Femur (tissue), 1 donor: ENCODE measurements around the gene NR4A1.

ENCODE experiments used
- DNase-seq: peaks from one replicate; pipeline ENCODE4 v3.0.0-alpha.2; 2017

NR4A1 gene

DNA sequence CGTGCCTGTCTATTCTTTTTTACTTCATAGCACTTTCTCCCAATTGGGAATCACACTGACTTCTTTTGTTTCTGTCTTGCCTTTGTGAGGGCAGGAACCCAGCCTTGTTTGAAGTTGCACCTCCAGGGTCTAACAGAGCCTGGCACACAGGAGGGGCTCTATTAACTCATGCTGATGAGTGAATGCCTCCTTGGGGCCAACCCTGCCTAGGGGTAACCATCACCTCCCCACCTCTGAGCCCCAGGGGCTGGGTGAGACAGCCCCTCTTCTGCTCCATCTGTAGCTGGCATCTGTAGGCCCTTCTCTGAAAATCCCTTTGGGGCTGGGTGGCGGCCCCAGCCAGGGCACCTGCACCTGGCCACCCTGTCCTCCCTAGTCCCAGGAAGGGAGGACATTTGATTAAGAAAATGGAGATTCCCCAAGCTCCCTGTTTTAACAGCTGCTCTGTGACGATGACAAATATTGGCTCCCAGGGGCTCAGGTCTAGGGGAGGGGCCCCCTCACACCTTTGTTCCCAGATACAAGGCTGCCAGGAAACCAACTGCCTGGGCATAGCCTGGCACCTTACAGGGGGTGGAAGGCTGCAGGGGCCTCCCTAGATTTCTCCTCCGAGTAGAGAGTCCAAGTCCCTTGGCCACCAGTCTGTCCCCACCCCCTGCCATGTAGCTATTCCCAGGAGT is 32.7 kb upstream of the NR4A1 start:
- no peak for DNase-seq

DNA sequence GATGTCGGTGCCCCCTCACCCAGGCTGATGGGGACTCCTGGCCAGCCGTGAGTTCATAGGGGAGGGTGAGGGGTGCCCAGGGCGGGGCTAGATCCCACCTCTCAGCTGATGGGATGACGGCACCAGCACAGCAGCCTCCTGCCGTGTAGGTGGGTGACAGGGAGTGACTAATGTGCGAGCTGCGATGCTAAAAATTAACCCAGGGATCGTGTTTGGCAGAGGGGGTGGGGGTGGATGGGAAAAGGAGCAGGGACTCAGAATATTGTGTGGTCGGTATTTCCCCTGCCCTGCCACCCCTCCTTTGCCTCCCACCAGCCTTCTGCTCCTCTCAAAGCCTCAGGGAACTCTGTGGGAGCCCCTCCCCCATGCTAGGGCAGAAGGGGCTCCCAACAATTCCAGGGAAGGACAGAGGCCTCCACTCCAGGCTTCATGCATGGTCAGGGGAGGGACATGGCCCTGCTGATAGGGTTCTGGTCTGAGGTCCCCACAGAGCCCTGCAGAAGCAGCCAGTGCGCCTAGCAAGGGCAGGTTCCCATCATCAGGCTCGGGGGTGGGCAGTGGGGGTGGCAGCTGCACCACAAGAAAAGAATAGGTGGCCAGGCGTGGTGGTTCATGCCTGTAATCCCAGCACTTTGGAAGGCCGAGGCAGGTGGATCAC is 32.0 kb upstream of the NR4A1 start:
- DNase-seq: no peak

DNA sequence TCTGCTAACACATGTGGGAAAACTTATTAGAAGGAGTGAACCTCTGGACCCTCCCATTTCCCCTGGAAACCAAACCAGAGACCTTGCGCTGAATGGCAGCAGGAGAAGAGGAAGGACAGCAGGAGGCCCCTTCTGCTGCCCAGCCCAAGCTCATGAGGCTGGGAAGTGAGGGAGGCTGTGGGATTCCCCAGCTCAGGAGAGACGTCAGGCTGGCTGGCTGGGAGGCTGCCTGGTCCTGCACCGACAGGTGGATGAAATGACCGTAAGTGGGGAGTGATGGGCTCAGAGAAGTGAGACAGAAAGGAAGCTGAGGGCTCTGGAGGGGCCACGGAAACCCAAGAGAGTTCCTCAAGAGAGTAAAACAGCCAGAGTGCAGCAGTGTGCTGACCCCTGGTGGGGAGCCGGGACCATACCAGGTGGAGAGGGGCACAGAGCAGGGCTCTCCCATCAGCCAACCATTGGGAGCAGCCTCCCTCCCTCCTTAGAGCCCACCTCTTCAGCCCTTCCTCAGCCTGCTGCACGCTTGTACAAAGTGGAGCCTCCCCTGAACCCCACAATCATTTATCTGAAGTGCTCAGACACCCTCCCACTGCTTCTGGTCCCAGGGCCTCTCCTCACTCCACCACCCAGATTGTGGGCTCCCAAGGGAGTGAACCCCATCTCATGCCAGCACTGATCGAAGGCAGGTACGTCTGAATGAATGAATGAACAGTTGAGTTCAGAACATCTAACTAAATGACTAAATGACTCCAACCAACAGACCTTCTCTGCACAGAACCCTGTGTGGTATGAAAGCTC is 30.5 kb upstream of the NR4A1 start:
- peak; percentile 74 for DNase-seq

DNA sequence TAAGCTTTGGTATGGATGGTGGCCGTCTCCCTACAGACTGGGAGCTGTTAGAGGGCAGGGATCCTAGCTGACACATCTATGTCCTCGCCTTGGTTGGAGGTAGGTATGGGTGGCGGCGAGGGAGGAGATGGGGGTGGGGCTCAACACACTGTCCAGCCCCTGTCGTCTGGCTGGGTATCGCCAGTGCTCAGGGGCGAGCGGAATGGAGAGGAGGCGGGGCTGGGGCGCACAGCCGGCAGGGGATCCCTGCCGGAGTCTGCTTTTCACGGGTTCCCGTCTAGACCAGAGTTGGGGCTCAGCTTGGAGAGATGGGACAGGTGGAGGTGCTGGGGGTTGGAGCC is 28.4 kb upstream of the NR4A1 start:
- DNase-seq: no peak

DNA sequence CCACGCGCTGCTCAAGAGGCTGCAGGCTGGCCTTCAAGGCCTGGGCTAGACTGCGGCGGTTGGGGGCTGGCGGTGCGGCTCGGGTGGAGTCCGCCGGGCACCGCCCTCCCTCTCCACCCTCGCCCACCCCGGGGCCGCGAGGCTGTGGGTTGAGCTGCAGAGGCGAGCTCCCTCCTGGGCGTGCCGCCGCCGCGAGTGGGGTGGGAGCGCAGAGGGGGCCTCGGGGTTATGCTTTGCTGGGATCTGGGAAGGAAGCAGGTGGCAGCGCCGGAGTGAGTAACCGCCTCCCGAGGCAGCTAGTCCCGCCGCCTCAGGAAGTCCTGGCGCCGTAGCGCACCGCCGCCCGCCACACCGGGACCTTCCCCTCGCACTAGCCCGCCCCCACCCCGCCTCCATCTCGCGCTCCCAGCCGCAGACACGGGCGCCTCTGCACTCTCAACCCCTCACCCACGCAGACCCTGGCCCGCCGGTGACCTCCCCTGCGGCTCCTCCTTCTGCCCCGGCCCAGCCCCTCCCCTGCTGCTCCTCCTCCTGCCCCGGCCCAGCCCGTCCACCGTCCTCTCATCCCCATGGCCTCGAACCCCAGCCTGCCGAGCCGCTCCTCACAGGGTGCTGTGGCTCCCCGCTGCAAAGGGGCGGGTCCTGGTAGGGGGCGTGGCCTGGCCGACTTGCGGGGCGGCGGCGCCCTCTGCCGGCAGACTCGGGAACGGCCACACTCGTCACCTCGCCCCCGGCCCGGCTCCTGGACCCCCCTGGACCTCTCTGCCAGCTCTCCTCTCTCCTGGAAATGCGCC is 27.9 kb upstream of the NR4A1 start:
- peak; percentile 91 for DNase-seq

DNA sequence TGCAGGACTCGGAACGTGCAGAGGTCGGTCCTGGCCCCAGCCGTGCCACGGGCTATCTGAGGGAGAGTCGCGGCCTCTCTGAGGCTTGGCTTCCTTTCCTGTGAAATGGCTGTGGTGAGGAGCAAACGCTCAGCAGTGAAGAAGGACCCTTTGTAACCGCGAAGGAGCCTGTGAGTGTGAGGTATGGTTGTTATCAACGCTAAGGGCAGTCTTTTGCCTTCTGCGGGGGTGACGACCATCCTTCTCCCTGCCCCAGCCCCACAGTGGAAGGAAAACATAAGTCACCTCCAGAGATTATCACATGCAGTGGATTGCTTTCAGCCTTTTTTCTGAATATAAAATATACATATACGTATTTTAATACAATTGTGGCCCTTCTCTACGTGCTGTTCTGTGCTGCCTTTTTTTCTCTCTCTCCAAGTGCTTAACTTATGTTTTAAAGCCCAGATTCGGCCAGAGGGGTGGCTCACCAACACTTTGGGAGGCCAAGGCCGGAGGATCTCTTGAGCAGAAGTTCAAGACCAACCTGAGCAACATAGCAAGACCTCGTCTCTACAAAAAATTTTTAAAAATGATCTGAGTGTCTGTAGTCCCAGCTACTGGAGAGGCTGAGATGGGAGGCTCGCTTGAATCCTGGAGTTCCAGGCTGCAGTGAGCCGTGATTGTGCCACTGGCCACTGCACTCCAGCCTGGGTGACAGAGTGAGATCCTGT is 27.1 kb upstream of the NR4A1 start:
- DNase-seq: no peak

DNA sequence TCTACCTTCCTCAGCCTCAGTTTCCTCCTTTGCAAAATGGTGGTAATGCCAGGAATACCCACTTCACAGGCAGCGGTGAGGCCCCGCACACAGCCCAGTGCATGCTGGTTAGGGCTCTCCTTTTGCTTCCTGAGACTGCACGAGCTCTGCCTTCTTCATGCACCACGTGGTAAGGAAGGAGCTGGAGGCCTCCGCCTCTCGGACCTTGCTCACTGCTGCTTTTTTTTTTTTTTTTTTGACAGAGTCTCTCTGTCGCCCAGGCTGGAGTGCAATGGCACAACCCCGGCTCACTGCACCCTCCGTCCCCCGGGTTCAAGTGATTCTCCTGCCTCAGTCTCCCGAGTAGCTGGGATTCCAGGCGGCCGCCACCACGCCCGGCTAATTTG is 26.4 kb upstream of the NR4A1 start:
- DNase-seq: no peak

DNA sequence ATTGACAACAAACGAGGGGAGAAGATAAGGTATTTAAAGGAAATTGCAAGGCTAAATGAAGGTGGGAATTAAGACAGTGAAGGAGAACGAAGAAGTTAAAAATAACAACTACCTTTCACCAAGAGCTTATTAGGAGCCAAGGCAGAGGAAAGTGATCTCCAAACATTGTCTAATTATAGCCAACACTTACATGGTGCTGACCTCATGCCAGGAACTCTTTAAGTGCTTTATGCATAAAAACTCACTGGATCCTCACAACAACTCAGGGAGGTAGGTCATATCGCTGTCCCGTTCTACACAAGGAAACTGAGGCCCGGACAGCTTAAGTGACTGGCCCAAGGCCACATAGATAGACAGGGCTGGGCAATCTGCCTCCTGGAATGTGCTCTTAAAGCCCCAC is 25.0 kb upstream of the NR4A1 start:
- DNase-seq: no peak

DNA sequence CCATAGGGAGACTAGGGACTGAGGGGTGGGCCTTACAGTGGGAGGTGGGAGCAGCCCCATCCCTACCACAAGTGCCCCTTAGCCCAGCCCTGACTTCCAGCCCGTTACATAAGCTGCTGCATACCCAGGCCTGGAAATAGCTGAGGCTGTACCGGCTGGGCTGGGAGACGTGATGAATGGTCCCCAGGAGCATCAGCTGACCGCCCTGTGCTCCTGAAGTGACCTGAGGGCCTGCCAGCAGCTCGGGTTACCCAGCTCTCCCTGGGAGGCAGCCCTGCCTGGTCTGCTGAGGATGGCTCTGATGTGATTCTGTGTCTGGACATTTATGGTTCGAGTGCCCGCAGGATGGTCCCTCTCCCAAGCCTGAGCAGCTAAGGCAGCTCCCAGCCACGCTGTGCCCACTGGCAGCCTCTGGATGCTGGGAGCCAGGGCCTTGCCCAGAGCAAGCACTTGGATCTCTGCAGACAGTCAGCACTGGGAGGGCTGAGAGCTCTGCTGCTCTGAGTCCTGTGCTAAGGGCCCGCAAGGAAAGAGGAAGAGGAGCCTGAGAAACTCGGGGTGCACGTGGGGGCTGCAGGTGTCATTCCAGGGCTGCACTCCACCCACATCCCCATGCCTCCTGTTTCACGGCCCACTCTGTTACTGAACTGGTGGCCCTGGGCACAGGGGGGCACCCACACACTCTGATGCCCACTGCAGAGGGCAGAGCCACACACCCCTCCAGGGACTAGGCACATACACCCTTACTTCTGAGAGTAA is 24.0 kb upstream of the NR4A1 start:
- DNase-seq: peak; percentile 51

DNA sequence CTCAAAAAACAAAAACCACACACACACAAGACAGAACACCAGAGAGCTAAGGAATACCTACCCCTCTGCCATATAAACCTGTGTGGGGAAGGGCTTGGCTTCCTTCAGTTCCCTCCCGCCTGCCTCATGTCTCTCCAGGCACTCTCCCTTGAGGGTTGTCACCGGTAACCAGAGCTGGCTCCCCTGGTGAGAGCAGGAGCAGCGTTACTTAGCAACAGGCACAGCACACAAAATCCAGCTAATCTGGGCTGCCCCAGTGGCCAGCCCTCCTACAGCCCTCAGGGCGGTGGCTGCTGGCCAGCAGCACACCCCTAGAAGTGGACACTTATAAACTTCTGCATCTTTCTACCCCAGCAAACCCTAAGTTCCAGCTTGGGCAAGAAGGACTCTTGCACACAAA is 21.6 kb upstream of the NR4A1 start:
- DNase-seq: peak; percentile 59

DNA sequence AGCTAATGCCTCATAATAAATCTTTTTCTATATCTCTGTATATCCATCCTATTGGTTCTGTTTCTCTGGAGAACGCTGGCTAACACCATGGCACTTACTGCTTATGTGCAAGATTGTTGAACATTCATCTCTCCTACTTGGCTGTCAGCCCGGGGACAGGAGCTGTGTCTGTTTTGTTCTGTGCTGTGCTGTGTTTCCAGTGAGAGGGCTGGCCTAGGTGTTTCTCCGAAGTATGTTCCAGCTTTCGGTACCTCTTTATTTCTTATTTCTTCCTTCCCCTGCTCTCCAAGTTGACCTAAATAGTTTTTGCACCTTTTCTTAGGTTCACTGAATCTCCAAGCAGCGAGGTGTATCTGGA is 18.8 kb upstream of the NR4A1 start:
- peak; percentile 82 for DNase-seq

DNA sequence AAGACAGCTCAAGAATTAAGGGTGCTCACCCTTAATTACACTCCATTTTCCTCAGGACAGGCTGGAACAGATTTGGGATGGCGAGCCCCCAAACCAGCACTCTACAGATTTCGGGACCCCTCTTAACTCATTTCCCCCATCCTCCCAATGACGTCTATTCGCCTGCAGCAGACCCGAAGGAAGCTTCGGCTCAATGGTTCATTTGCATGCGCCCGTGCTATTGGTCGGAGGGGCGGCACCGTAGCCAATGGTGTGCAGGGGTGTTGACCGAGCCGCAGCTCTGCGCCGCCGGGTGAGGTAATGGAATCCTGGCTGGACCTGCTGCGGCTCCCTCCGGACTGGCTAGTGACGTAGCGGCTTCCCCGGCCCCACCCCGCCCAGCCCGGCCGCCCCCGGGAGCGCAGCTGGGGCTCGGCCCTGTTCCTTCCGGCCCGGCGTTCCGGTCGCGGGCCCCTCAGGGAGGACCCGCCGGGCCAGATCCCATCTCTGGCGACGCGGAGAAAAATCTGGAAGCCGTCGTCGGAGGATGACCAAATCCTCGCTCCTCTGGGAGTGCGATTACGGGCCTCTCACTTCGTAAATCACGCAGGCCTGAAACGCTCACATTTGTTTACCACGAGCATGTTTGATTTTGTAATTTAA is 18.3 kb upstream of the NR4A1 start:
- DNase-seq: peak; percentile 99

DNA sequence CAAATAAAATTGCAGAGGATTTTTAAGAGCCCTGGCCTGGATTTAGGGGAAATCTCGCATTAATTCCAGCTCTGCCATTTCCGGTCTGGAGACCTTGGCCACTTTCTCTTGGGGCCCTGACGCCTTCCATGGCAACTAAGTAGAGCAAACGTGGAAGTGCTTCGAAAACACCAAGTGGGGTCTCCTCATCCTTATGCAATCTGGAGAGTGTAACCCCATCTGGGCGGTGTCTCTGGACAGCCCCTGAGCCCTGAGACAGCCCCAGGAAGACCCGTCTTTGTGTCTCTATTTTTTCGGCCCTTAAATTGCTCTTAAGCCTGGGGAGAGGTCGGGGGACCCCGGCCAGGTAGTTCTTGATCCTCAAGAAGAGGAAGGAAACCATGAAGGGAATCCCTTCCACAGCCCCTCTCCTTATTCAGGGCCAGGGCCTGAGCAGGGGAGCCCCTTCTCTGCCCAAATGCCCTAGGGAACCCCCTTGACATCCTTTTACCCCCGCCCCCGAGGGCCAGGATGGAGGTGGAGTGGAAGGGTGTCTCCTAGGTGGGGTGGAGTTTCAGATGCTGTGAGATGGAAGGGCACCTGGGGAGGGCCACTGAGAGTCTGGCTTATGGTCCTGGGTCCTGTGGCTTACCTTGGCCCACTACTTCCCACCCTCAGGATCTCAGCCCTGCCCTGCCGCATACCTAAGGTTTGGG is 17.6 kb upstream of the NR4A1 start:
- DNase-seq: peak; percentile 46

DNA sequence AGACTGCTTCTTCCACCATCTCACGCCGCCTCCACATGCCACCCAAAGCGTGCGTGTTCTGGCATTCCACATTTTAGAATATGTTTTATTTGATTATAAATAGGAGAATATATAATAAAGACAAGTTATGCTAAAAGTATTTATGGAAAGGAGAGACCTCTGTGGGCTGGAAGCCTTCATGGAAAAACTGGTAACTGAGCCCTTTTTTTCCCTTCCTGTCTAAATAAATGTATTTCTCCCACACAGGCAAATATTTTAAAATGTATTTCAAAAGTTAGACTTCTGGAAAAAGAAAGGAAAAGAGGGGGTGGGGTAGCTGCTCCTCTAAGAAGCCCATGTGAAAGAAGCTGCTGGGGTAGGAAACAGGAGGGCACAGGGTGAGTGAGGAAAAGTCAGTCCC is 16.1 kb upstream of the NR4A1 start:
- DNase-seq: peak; percentile 70

DNA sequence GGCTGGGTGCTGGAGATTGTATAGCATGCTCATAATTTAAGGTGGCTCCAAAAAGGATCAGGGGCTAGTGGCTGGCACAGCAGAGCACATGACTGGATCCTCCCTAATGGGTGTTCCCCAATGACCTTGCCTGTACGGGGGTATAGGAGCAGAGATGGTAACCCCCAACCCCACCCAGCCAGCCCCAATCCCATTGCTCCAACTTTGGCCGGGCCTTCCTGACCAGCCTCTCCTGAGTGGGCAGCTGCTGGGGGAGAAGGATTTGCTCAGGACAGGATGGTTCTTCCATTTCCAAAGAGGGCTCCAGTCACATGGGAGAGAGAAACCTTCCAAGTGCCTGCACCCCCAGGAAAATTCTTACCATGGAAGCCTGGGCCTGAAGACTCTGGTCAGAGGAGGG is 15.3 kb upstream of the NR4A1 start:
- DNase-seq: peak; percentile 34

DNA sequence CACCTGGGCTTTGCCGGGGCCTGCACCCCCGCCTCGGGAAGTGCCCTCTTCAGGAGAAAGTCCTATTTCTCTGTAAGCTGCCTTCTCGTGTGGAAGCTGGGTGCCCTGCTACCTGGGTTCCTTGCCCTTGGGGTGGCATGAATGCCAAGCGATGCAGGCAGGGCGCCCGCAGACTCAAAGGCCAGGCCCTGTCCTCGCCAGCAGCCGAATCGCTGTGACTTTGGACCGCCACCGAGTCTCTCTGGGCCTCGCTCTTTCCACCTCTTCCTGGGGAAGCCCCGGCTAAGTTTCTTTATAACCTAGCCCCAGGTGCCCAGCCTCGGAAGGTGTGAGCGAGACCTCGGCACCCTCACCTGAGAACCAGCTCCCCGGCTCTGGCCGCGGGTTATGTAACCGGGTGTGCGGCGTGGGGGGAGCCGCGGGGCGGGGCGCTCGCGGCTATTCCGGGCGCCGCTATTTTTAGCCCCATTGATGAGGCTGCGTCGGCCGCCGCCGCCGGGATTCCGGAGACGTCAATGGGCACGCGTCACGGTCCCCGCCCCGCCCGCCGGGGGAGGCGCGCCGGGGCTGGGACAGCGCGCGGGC is 14.6 kb upstream of the NR4A1 start:
- peak; percentile 94 for DNase-seq

DNA sequence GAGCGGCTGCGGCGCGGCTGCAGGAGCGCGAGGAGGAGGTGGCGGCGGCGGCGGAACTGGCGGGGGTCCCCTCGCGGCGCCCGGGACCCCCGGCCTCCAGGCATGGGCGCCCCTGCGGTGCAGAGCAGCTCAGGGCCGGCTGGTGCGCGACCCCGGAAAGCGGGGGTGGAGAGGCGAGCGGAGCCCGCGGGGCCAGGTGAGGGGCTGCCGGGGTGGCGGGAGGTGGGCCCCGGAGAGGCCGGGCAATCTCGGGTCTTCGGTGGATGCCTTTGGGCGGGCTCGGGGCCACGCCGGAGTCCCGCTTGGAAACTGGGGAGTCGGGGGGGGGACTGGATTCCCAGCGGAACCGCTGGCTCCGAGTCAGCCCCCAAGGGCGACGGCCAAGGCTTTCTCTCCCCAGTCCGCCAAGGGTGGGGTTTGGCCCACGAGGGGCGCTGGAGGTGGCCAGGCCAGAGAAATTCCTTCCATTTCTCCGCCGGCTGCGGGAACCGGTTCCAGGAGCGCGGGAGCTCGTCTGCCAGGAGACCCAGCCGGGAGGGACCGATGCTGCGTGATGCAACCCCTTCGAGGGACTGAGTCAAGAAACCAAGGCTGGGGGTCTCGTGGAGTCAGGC is 13.9 kb upstream of the NR4A1 start:
- DNase-seq: peak; percentile 82

DNA sequence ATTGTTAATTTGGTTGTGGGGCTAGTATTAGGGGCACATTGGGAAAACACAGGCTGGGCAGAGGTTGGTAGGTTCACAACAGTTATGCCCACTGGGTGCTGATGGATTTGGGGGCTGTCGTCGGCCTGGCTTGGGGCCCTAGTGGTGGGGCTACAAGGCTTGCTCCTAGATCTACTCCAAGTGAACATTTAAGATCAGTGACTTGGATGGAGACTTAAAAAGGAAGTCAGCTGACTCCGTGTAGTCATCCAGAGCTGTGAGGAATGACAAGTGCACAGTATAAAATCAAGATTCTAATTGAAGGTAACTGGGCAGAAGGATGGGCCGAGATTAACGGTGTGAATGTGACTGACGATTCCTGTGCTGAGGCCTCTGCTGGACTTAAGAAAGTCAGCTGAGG is 12.8 kb upstream of the NR4A1 start:
- DNase-seq: peak; percentile 38

DNA sequence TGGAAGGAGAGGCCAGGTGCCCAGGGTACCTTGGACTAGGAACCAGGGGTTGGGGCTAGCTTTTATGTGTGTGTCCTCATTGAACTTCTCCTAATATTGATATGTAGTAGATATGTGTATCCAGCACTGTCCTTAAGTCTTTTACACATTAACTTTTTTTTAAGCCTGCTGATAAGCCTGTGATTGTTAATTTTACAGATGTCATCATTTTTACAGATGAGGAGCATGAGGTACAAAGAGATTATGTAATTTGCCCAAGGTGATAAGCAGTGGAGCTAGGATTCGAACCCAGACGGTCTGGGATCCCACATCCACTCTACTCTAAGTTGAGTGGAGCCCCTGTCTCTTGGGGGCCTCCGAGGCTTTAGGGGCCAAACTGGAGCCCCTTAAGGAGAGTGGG is 10.2 kb upstream of the NR4A1 start:
- no peak for DNase-seq

DNA sequence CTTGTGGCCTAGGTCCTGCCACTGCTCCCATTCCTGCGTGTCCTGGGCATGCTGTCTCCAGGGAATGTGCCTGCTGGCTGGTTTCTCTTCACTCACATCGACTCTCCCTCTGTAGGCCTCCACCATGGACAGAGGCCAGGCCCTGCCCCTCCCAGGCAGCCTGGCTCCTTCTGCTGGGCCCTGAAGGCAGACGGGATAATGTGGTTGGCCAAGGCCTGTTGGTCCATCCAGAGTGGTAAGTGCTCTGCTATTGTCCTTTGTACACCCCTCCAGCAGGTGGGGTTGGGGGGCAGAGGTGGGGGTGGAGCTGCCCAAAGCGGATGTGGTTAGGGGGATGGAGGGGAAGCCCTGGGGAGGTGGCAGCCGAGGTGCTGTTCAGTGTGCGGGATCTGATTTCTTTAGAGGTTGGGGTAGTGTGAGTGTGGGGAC is 9.5 kb upstream of the NR4A1 start:
- peak; percentile 73 for DNase-seq
